Activated CD8-positive, alpha-beta T cell treated with anti-CD3 and anti-CD28 coated beads, Interleukin-2, amount 10 ng/mL, durations not matched to agents 7 days and 5 days (primary cell): ENCODE results near the gene KANSL2. TPM values are rescaled to one million over a fixed set of nuclear protein-coding genes. Genes with fewer than 3 reads are reported as not detected.
"Not testable (repeated sequence)": the region's sequence is repeated elsewhere in the genome, so short reads cannot be mapped to it uniquely, and the experiment has no call there.

Experiments
- ATAC-seq: fragments of 150-1000 bp; cut with Tn5 transposase; one replicate; pipeline ENCODE4 v1.10.0; 2021; ENCODE audit warnings: moderate library complexity
- CTCF ChIA-PET: fragments of 350-600 bp; sonication (Branson Sonifier 250); formaldehyde crosslinking; loops from one replicate; lab custom pipeline; 2021; ENCODE audit warnings: antibody characterized with exemption; lab: Charles Lee
- POLR2A ChIA-PET: fragments of 350-600 bp; sonication (Branson Sonifier 250); formaldehyde crosslinking; loops from one replicate; lab custom pipeline; 2021; ENCODE audit warnings: antibody characterized with exemption; lab: Charles Lee
- DNase-seq: peaks from one replicate; pipeline ENCODE4 v3.0.0-alpha.2; 2020
- H3K27ac Mint-ChIP-seq: one replicate; pipeline ENCODE4 v1.8.0; 2021; ENCODE audit warnings: mild to moderate bottlenecking, mixed read lengths
- H3K27me3 Mint-ChIP-seq: one replicate; pipeline ENCODE4 v1.8.0; 2021; ENCODE audit warnings: low read depth, mixed read lengths
- H3K36me3 Mint-ChIP-seq: one replicate; pipeline ENCODE4 v1.8.0; 2021; ENCODE audit warnings: low read depth, mixed read lengths
- H3K4me1 Mint-ChIP-seq: one replicate; pipeline ENCODE4 v1.8.0; 2021; ENCODE audit warnings: low read depth, mixed read lengths
- H3K4me3 Mint-ChIP-seq: one replicate; pipeline ENCODE4 v1.8.0; 2021; ENCODE audit warnings: mild to moderate bottlenecking, mixed read lengths
- H3K9me3 Mint-ChIP-seq: one replicate; pipeline ENCODE4 v1.8.0; 2022; ENCODE audit warnings: mixed read lengths; ENCODE audit not compliant: insufficient read depth
- total RNA-seq, 2 experiments: library from RNA; stranded (reverse); gene quantifications; one replicate each; pipeline ENCODE4 v1.2.3, GENCODE V29; 2021

Gene KANSL2, protein sequence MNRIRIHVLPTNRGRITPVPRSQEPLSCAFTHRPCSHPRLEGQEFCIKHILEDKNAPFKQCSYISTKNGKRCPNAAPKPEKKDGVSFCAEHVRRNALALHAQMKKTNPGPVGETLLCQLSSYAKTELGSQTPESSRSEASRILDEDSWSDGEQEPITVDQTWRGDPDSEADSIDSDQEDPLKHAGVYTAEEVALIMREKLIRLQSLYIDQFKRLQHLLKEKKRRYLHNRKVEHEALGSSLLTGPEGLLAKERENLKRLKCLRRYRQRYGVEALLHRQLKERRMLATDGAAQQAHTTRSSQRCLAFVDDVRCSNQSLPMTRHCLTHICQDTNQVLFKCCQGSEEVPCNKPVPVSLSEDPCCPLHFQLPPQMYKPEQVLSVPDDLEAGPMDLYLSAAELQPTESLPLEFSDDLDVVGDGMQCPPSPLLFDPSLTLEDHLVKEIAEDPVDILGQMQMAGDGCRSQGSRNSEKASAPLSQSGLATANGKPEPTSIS
- 10 to 100 TPM; 51.3 to 54.3 TPM for total RNA-seq

DNA sequence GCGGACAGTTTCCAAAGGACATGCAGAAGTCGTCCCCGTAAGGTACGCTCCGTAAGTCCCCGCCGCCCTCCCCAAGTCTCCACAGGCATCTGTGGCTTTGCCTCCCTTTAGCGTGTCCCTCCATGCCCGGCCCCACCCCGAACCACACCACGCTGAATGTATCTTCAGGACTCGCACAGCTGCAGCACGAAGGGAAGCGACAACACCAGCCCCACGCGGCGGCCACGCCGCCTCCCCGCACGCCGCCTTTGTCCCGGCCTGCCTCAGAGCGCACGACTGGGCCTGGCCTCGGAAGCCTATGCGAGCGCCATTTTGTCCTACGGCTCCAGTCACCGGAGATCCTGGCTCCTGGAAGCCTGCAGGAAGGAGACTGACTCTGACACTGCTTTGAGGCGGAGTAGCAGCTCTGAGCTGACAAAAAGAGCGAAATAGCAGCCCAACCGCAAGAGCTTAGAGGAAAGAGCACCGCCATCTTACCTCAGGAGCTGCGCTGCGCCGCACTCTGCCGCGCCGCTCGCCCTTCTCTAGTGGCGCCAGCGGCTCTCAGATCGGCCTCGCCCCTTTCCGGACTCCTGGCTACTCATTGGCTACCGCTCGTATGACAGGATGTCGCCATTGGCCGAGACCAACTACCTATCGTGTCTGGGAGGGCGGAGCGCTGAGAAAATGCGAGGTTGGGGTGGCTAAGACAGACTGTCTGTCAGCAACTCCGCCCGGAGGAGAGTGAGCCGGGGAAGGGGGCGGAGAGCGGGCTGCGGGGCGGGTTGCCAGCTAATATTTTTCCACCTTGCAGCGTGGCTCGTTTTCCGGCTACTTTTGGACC, at the start of gene KANSL2:
KANSL2 (minus strand) TSS at position 529 of the 823 bp plus-strand sequence. CDS start 606 bp downstream, outside the sequence.
- Mint-ChIP-seq H3K9me3 (no peaks in the 10 kb centered on the region), H3K4me3 (peak within 1 kb of the TSS; percentile 99), H3K36me3 (peaks cover 43% of the 10 kb centered on the region), H3K27me3 (no peaks in the 10 kb centered on the region), H3K4me1 (peaks cover 45% of the 10 kb centered on the region), H3K27ac (peak within 1 kb of the TSS; percentile 99)
- ChIA-PET POLR2A (interaction anchor here (0.7 to 2.2 kb wide), 18 partner anchors 9 to 790 kb away, joined by 3 to 18 read pairs (median 4); partner anchors contain the start of genes CCNT1, DDX23 and TUBA1B), CTCF (interaction anchor here (0.8 to 2.2 kb wide), 5 partner anchors 10 to 140 kb away, joined by 3 to 7 read pairs (median 4); no protein-coding TSS in a partner anchor)
- DNase-seq (peak; percentile 99), ATAC-seq (peak; percentile 97)

DNA sequence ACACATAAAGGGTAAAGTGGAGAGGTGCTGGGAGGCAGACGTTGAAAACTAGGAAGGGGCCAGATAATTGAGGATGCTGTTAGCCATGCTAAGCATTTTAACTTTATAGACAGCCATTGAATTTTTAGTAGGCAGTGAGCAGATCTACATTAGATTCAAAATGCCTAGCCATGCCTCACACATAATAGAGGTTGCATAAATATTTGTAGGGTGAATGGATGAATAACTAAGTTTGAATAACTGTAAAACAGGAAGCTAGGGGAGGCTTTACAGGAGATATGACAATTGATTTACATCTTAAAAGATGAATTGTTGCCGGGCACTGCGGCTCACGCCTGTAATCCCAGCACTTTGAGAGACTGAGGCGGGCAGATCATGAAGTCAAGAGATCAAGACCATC, 46.8 kb upstream of the KANSL2 start:
- DNase-seq (no peak), ATAC-seq (no peak)
- Mint-ChIP-seq H3K4me3 (no peak overlapping the region), H3K36me3 (no peaks in the 10 kb centered on the region), H3K9me3 (no peaks in the 10 kb centered on the region), H3K27me3 (peaks cover 10% of the 10 kb centered on the region), H3K4me1 (no peaks in the 10 kb centered on the region), H3K27ac (no peak overlapping the region)
- CTCF ChIA-PET = no interaction called here
- POLR2A ChIA-PET = no interaction called here

DNA sequence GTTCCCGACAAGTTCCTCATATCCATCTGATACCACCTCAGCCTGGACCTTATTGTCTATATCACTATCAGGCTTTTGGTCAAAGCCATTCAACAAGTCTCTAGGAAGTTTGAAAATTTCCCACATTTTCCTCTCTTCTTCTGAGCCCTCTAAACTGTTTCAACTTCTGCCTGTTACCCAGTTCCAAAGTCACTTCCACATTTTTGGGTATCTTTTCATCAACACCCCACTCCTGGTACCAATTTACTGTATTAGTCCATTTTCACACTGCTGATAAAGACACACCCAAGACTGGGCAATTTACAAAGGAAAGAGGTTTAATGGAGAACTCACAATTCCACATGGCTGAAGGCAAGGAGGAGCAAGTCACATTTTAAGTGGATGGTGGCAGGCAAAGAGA, 38.7 kb upstream of the KANSL2 start:
- ATAC-seq, DNase-seq, POLR2A ChIA-PET, H3K4me3 Mint-ChIP-seq, H3K4me1 Mint-ChIP-seq, CTCF ChIA-PET, H3K27me3 Mint-ChIP-seq, H3K27ac Mint-ChIP-seq: not testable (repeated sequence)
- peaks cover 19% of the 10 kb centered on the region for H3K9me3 Mint-ChIP-seq
- peaks cover 29% of the 10 kb centered on the region for H3K36me3 Mint-ChIP-seq

DNA sequence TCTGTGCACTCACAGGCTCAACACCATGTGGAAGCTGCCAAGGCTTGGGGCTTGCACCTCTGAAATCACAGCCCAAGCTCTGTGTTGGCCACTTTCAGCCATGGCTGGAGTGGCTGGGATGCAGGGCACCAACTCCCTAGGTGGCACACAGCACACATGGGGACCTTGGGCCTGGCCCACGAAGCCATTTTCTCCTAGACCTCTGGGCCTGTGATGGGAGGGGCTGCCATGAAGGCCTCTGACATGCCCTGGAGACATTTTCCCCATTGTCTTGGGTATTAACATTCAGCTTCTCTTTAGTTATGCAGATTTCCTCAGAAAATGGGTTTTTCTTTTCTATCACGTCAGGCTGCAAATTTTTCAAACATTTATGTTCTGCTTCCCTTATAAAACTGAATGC, 38.1 kb upstream of the KANSL2 start:
- H3K27ac Mint-ChIP-seq, H3K27me3 Mint-ChIP-seq, POLR2A ChIA-PET, DNase-seq, ATAC-seq, H3K4me1 Mint-ChIP-seq, H3K4me3 Mint-ChIP-seq, CTCF ChIA-PET: not testable (repeated sequence)
- Mint-ChIP-seq H3K36me3 (peaks cover 31% of the 10 kb centered on the region), H3K9me3 (peaks cover 19% of the 10 kb centered on the region)

DNA sequence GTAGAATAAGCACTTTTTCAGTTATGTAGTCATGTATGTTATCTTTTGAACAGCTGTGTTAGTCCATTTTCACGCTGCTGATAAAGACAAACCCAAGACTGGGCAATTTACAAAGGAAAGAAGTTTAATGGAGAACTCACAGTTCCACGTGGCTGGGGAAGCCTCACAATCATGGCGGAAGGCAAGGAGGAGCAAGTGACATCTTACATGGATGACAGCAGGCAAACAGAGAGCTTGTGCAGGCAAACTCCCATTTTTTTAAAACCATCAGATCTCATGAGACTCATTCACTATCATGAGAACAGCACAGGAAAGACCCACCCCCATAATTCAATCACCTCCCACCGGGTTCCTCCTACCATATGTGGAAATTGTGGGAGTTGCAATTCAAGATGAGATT, 37.0 kb upstream of the KANSL2 start:
- H3K4me3 Mint-ChIP-seq, CTCF ChIA-PET, ATAC-seq, DNase-seq, H3K27ac Mint-ChIP-seq, H3K27me3 Mint-ChIP-seq: not testable (repeated sequence)
- Mint-ChIP-seq H3K9me3 (peaks cover 19% of the 10 kb centered on the region), H3K4me1 (peaks cover 21% of the 10 kb centered on the region), H3K36me3 (peaks cover 42% of the 10 kb centered on the region)
- POLR2A ChIA-PET = interaction anchor here (1.3 kb wide), 1 partner anchor 37 kb away, joined by 4 read pairs; the partner anchor contains the start of gene KANSL2

DNA sequence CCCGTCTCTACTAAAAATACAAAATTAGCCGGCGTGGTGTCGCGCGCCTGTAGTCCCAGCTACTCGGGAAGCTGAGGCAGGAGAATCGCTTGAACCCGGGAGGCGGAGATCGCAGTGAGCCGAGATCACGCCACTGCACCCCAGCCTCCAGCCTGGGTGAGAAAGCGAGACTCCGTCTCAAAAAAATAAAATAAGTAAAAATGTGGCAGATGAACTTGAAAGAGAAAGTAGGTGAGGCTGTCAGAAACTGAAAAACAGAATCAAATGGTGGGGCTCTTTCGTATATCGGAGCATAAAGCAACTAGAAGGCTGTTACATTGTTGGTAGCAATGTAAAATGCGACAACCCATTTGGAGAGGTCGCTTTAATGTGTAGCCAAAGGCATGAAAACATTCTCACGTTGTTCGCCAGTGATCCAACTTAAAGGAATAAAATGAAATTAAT, 35.2 kb upstream of the KANSL2 start:
- H3K4me1 Mint-ChIP-seq = peaks cover 30% of the 10 kb centered on the region
- H3K27me3 Mint-ChIP-seq = no peaks in the 10 kb centered on the region
- ATAC-seq (peak; percentile 0), DNase-seq (no peak)
- peaks cover 19% of the 10 kb centered on the region for H3K9me3 Mint-ChIP-seq
- H3K4me3 Mint-ChIP-seq = peak overlapping the region; percentile 91
- POLR2A ChIA-PET = interaction anchor here (0.8 kb wide), 1 partner anchor 35 kb away, joined by 4 read pairs; the partner anchor contains the start of gene KANSL2
- peak overlapping the region; percentile 96 for H3K27ac Mint-ChIP-seq
- H3K36me3 Mint-ChIP-seq = peaks cover 54% of the 10 kb centered on the region
- CTCF ChIA-PET = interaction anchor here (1.0 to 1.1 kb wide), 2 partner anchors 36 to 98 kb away, joined by 3 read pairs; no protein-coding TSS in a partner anchor

DNA sequence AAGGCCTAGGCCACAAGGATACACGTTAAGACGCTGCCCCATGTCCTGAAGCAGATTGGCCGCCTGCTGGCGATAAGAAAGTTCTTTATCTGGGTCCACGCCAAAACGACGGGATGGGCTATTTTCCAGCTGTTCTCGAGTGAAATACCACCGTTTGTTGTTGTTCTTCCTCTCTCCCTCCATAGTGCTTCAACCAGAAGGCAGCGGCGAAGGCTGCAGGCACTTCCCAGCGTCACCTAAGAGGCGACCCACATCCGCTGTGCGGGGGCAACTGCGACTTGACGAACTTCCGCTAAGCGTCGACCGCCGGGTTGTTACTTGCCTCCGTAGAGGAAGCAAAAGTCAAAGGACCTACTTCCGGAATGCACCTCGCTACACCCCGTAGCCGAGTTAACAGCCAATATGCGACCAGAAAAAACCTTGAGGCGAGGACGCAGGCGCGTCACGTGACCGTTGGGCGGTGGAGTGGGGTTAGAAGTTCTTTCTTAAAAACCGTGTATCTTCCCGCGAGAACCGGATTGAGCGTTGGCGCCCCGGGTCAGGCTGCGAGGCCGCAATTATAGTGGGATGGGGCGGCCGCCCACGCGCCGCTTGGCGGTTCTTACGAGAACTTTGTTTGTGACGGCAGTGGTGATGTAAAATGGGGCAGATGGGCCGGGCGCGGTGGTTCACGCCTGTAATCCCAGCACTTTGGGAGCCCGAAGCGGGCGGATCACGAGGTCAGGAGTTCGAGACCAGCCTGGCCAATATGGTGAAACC, 34.6 kb upstream of the KANSL2 start, which contains the start of gene CCNT1:
CCNT1 (minus strand) TSS at position 215 of the 759 bp plus-strand sequence; CDS start at position 183, 32 bp downstream.
- Mint-ChIP-seq H3K27me3 (no peaks in the 10 kb centered on the region), H3K4me3 (peak within 1 kb of the TSS; percentile 91), H3K27ac (peak within 1 kb of the TSS; percentile 96), H3K4me1 (peaks cover 30% of the 10 kb centered on the region), H3K36me3 (peaks cover 58% of the 10 kb centered on the region), H3K9me3 (peaks cover 19% of the 10 kb centered on the region)
- DNase-seq (peak; percentile 99), ATAC-seq (peak; percentile 96)
- ChIA-PET POLR2A (interaction anchor here (0.9 to 1.4 kb wide), 5 partner anchors 11 to 44 kb away, joined by 3 to 6 read pairs (median 3); a partner anchor contains a TSS), CTCF (interaction anchor here (1.0 kb wide), 1 partner anchor 37 kb away, joined by 3 read pairs; no protein-coding TSS in a partner anchor)

DNA sequence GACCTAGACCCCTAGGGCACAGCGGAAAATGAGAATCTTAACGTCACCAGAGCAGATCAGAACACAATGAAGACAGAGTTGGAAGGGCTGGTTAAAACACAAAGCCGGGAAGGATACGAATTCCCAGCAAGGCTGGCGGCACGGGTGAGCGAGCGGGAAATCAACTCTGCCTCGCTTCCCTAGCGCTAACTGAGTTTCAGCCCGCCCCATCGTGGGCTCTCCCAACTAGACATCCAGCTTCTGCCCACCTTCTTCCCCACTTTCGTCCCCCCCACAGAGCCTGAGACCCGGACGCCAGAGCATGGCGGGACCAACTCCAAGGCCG, 34.1 kb upstream of the KANSL2 start:
- POLR2A ChIA-PET = interaction anchor here (0.6 to 1.4 kb wide), 7 partner anchors 11 to 1343 kb away, joined by 3 to 6 read pairs (median 3); a partner anchor contains a TSS
- Mint-ChIP-seq H3K4me3 (peak overlapping the region; percentile 91), H3K27ac (peak overlapping the region; percentile 96), H3K36me3 (peaks cover 62% of the 10 kb centered on the region), H3K4me1 (peaks cover 30% of the 10 kb centered on the region), H3K9me3 (peaks cover 18% of the 10 kb centered on the region), H3K27me3 (no peaks in the 10 kb centered on the region)
- CTCF ChIA-PET = interaction anchor here (0.9 kb wide), 1 partner anchor 99 kb away, joined by 3 read pairs; no protein-coding TSS in a partner anchor
- DNase-seq (no peak), ATAC-seq (no peak)

DNA sequence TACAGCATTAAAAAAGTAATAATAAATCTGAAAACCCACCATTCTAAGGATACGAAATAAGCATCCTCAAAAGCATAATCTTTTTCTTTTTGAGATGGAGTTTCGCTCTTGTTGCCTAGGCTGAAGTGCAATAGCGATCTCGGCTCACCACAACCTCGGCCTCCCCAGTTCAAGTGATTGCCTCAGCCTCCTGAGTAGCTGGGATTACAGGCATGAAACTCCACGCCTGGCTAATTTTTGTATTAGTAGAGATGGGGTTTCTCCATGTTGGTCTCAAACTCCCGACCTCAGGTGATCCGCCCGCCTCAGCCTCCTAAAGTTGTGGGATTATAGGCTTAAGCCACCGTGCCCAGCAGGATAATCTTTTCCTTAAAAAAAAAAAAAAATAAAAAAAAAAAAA, 30.2 kb upstream of the KANSL2 start:
- Mint-ChIP-seq H3K27me3 (no peaks in the 10 kb centered on the region), H3K9me3 (no peaks in the 10 kb centered on the region), H3K4me3 (no peak overlapping the region), H3K4me1 (peaks cover 38% of the 10 kb centered on the region), H3K36me3 (peaks cover 52% of the 10 kb centered on the region), H3K27ac (no peak overlapping the region)
- no peak for ATAC-seq
- ChIA-PET CTCF (interaction anchor here (2.5 kb wide), 1 partner anchor 103 kb away, joined by 6 read pairs; no protein-coding TSS in a partner anchor), POLR2A (no interaction called here)
- no peak for DNase-seq

DNA sequence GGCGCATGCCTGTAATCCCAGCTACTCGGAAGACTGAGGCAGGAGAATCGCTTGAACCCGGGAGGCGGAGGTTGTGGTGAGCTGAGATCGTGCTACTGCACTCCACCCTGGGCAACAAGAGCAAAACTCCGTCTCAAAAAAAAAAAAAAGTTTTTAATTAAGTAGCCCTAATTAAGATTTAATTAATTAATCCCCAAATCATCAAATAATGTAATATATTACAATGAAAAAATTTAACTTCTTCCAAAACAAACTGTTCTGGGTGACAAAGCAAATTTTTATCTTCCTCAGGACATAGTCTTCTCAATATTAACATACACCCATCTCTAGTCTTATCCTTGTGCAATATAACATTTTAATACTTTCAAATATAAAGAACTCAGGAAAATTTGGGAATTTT, 16.8 kb upstream of the KANSL2 start:
- H3K27me3 Mint-ChIP-seq, POLR2A ChIA-PET, CTCF ChIA-PET, H3K27ac Mint-ChIP-seq, ATAC-seq, H3K4me1 Mint-ChIP-seq, H3K9me3 Mint-ChIP-seq, H3K4me3 Mint-ChIP-seq, DNase-seq: not testable (repeated sequence)
- H3K36me3 Mint-ChIP-seq = peaks cover 50% of the 10 kb centered on the region
